H9 (cell line): Measurements from ENCODE around the gene FLOT2. TPM values are rescaled to one million over a fixed set of nuclear protein-coding genes. Genes with fewer than 3 reads are reported as not detected.
"Not testable (repeated sequence)": the region's sequence is repeated elsewhere in the genome, so short reads cannot be mapped to it uniquely, and the experiment has no call there.

Source experiments
- DNase-seq: peaks from one replicate; pipeline ENCODE4 v3.0.0-alpha.2; 2017
- H2AFZ ChIP-seq: one replicate; pipeline ENCODE4 v1.6.1; 2013; ENCODE audit warnings: mild to moderate bottlenecking, low read length, control low read depth, moderate library complexity
- H2AK5ac ChIP-seq: 2 replicates; pipeline ENCODE4 v1.6.1; 2013; ENCODE audit warnings: low read length, control low read depth, mixed read lengths; ENCODE audit not compliant: insufficient read length
- H2BK120ac ChIP-seq: one replicate; pipeline ENCODE4 v1.6.1; 2013; ENCODE audit warnings: low read depth, mild to moderate bottlenecking, low read length, control low read depth, inconsistent platforms; ENCODE audit not compliant: poor library complexity, severe bottlenecking
- H2BK12ac ChIP-seq: 2 replicates; pipeline ENCODE4 v1.6.1; 2013; ENCODE audit warnings: low read length, control low read depth, mixed read lengths, low read depth; ENCODE audit not compliant: insufficient read length
- H2BK15ac ChIP-seq: 2 replicates; pipeline ENCODE4 v1.6.1; 2013; ENCODE audit warnings: low read depth, low read length, control low read depth
- H2BK20ac ChIP-seq: one replicate; pipeline ENCODE4 v1.6.1; 2013; ENCODE audit warnings: low read depth, mild to moderate bottlenecking, low read length, control low read depth, inconsistent platforms; ENCODE audit not compliant: poor library complexity, severe bottlenecking
- H2BK5ac ChIP-seq: 2 replicates; pipeline ENCODE4 v1.6.1; 2013; ENCODE audit warnings: low read length, control low read depth, mixed read lengths; ENCODE audit not compliant: insufficient read length
- H3K14ac ChIP-seq: 2 replicates; pipeline ENCODE4 v1.6.1; 2013; ENCODE audit warnings: low read length, control low read depth; ENCODE audit not compliant: insufficient read depth
- H3K18ac ChIP-seq: 2 replicates; pipeline ENCODE4 v1.6.1; 2013; ENCODE audit warnings: low read depth, mild to moderate bottlenecking, mixed read lengths, low read length, control low read depth; ENCODE audit not compliant: insufficient read length
- H3K23ac ChIP-seq: 2 replicates; pipeline ENCODE4 v1.6.1; 2013; ENCODE audit warnings: low read length, control low read depth, mixed read lengths, low read depth; ENCODE audit not compliant: insufficient read length
- H3K23me2 ChIP-seq: 2 replicates; pipeline ENCODE4 v1.6.1; 2013; ENCODE audit warnings: low read depth, mild to moderate bottlenecking, mixed read lengths, low read length, control low read depth; ENCODE audit not compliant: insufficient read length, poor library complexity, severe bottlenecking
- H3K27ac ChIP-seq: 2 replicates; pipeline ENCODE4 v1.5.1; 2013; ENCODE audit warnings: low read length, control low read depth, mixed read lengths, low read depth; ENCODE audit not compliant: insufficient read length
- H3K27me3 ChIP-seq: 2 replicates; pipeline ENCODE4 v1.6.1; 2013; ENCODE audit warnings: low read length, control low read depth, inconsistent platforms; ENCODE audit not compliant: insufficient read depth
- H3K4ac ChIP-seq: 2 replicates; pipeline ENCODE4 v1.6.1; 2013; ENCODE audit warnings: low read depth, mild to moderate bottlenecking, control low read depth, inconsistent platforms, low read length, moderate library complexity
- H3K4me1 ChIP-seq: 2 replicates; pipeline ENCODE4 v1.6.1; 2013; ENCODE audit warnings: low read length, control low read depth, inconsistent platforms; ENCODE audit not compliant: insufficient read depth
- H3K4me2 ChIP-seq: 2 replicates; pipeline ENCODE4 v1.6.1; 2013; ENCODE audit warnings: low read length, control low read depth, mixed read lengths; ENCODE audit not compliant: insufficient read length, insufficient read depth
- H3K56ac ChIP-seq: 2 replicates; pipeline ENCODE4 v1.6.1; 2013; ENCODE audit warnings: low read depth, mild to moderate bottlenecking, mixed read lengths, low read length, control low read depth; ENCODE audit not compliant: insufficient read length
- H3K79me1 ChIP-seq: 2 replicates; pipeline ENCODE4 v1.6.1; 2013; ENCODE audit warnings: low read depth, mild to moderate bottlenecking, moderate library complexity, low read length, control low read depth, inconsistent platforms; ENCODE audit not compliant: insufficient read depth, poor library complexity, severe bottlenecking
- H3K79me2 ChIP-seq: 2 replicates; pipeline ENCODE4 v1.6.1; 2013; ENCODE audit warnings: low read length, control low read depth, inconsistent platforms; ENCODE audit not compliant: insufficient read depth
- H3K9ac ChIP-seq: 2 replicates; pipeline ENCODE4 v1.6.1; 2013; ENCODE audit warnings: low read length, control low read depth, mixed read lengths; ENCODE audit not compliant: insufficient read length; ENCODE audit errors: extremely low read depth
- H3K9me3 ChIP-seq: one replicate; pipeline ENCODE4 v1.6.1; 2013; ENCODE audit warnings: low read depth, low read length, inconsistent platforms; ENCODE audit not compliant: control insufficient read depth
- H3T11ph ChIP-seq: one replicate; pipeline ENCODE4 v1.6.1; 2013; ENCODE audit warnings: mild to moderate bottlenecking, low read length, control low read depth, inconsistent platforms
- H4K20me1 ChIP-seq: one replicate; pipeline ENCODE4 v1.6.1; 2013; ENCODE audit not compliant: control insufficient read depth, insufficient read length, insufficient read depth
- H4K5ac ChIP-seq: 2 replicates; pipeline ENCODE4 v1.6.1; 2013; ENCODE audit warnings: low read depth, mild to moderate bottlenecking, mixed read lengths, low read length, control low read depth; ENCODE audit not compliant: insufficient read length
- H4K8ac ChIP-seq: replicated peaks from 2 replicates; pipeline ENCODE4 v1.6.1; 2013; ENCODE audit warnings: low read length, control low read depth, mixed read lengths, low read depth; ENCODE audit not compliant: insufficient read length
- H4K91ac ChIP-seq: 2 replicates; pipeline ENCODE4 v1.6.1; 2013; ENCODE audit warnings: low read depth, mild to moderate bottlenecking, moderate library complexity, mixed read lengths, low read length, control low read depth; ENCODE audit not compliant: insufficient read length
- H3K27ac Mint-ChIP-seq, 3 experiments: 2 replicates in 2 of 3; 3 replicates in 1 of 3; pipeline ENCODE4 v1.8.0; 2020 to 2021; ENCODE audit warnings: mixed read lengths in 3 of 3, mild to moderate bottlenecking in 1 of 3, moderate library complexity in 1 of 3
- H3K27me3 Mint-ChIP-seq: 2 replicates; pipeline ENCODE4 v1.8.0; 2021; ENCODE audit warnings: low read depth, mild to moderate bottlenecking, moderate library complexity, mixed read lengths
- H3K36me3 Mint-ChIP-seq, 3 experiments: 2 replicates in 2 of 3; 3 replicates in 1 of 3; pipeline ENCODE4 v1.8.0; 2020 to 2021; ENCODE audit warnings: low read depth in 3 of 3, mixed read lengths in 3 of 3; ENCODE audit not compliant: insufficient read depth in 1 of 3
- H3K4me1 Mint-ChIP-seq, 2 experiments: 2 replicates each; pipeline ENCODE4 v1.8.0; 2020; ENCODE audit warnings: mixed read lengths in 2 of 2
- H3K4me3 Mint-ChIP-seq, 2 experiments: 2 replicates in 1 of 2; 3 replicates in 1 of 2; pipeline ENCODE4 v1.8.0; 2020 to 2021; ENCODE audit warnings: mild to moderate bottlenecking in 2 of 2, mixed read lengths in 2 of 2, moderate library complexity in 1 of 2
- H3K9me3 Mint-ChIP-seq, 2 experiments: 2 replicates in 1 of 2; 3 replicates in 1 of 2; pipeline ENCODE4 v1.8.0; 2020; ENCODE audit warnings: mild to moderate bottlenecking in 2 of 2, mixed read lengths in 2 of 2, moderate library complexity in 1 of 2
- WGBS: extraction: QIAGEN DNeasy Blood & Tissue Kit; methylation state at CpG from one replicate; pipeline ENCODE4 v1.1.7; 2013; ENCODE audit warnings: missing lambda C conversion rate, low lambda C conversion rate, mixed read lengths; ENCODE audit not compliant: insufficient read length; ENCODE audit errors: extremely low coverage; 5-methylcytosine and 5-hydroxymethylcytosine counted together
- total RNA-seq: library from RNA; stranded (reverse); gene quantifications from 2 replicates; pipeline ENCODE4 v1.2.1, GENCODE V29; 2021
- TF ChIP-seq, protein P1 (sequence below): fragments of 200-600 bp; sonication (generic); conservative IDR thresholded peaks from 3 replicates; pipeline ENCODE4 v1.8.0; 2021; ENCODE audit warnings: antibody characterized with exemption, mild to moderate bottlenecking

FLOT2 gene
- total RNA-seq, 1 experiment from 2014 or later: 173 TPM

DNA sequence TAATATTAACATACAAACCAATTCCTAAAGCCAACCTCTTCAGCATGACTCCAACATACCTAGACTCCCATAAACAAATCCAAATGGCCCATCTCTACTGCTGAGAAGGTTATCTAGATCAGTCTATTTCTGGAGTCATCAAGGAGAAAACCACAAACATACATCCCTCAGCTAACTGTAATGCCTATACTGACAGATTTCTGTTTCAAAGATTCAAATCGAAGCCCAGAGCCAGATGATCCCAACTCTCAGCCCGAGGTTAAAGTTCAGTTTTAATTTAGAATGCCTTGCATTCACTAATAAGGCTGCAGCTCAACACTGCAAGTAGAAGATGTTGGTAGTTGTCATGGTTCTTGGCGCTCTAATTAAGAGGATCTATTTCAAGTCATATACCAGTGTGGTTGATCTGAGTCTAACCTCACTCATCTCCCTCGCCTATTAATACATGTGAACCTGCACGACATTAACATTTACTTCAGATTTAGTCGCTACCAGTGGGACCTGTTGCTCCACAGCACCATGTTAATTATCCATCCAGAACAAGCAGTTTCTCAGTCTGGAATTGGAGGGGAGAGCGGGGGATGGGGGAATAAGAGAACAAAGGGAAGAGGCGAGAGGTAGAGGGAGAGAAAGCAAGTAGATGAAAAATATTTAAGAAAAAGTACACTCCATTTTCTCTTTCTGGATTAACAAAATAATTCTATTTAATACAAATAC lies 38.4 kb upstream of the FLOT2 start:
- Histone ChIP-seq H2BK15ac (no peak overlapping the region), H3T11ph (no peak overlapping the region), H3K23ac (no peak overlapping the region), H3K79me2 (peaks cover 47% of the 10 kb centered on the region; the same call in 1 of the 2 replicates), H4K91ac (no peak overlapping the region), H3K4me1 (peaks cover 9% of the 10 kb centered on the region; the same call in 1 of the 2 replicates), H4K8ac (no peak overlapping the region), H2AK5ac (no peak overlapping the region), H3K56ac (no peak overlapping the region), H2BK5ac (no peak overlapping the region), H2BK12ac (no peak overlapping the region), H3K9me3 (no peaks in the 10 kb centered on the region), H2BK120ac (no peak overlapping the region), H4K20me1 (no peaks in the 10 kb centered on the region), H3K14ac (no peak overlapping the region), H3K27ac (no peak overlapping the region), H3K4ac (no peak overlapping the region), H3K4me2 (no peak overlapping the region), H2AFZ (no peak overlapping the region), H3K9ac (no peak overlapping the region), H3K27me3 (no peaks in the 10 kb centered on the region), H3K23me2 (no peaks in the 10 kb centered on the region), H2BK20ac (no peak overlapping the region), H3K79me1 (peaks cover 16% of the 10 kb centered on the region), H4K5ac (no peak overlapping the region), H3K18ac (no peak overlapping the region)
- TF ChIP-seq, protein P1, sequence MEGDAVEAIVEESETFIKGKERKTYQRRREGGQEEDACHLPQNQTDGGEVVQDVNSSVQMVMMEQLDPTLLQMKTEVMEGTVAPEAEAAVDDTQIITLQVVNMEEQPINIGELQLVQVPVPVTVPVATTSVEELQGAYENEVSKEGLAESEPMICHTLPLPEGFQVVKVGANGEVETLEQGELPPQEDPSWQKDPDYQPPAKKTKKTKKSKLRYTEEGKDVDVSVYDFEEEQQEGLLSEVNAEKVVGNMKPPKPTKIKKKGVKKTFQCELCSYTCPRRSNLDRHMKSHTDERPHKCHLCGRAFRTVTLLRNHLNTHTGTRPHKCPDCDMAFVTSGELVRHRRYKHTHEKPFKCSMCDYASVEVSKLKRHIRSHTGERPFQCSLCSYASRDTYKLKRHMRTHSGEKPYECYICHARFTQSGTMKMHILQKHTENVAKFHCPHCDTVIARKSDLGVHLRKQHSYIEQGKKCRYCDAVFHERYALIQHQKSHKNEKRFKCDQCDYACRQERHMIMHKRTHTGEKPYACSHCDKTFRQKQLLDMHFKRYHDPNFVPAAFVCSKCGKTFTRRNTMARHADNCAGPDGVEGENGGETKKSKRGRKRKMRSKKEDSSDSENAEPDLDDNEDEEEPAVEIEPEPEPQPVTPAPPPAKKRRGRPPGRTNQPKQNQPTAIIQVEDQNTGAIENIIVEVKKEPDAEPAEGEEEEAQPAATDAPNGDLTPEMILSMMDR: no peak
- WGBS: no CpG with 5 or more reads among the region's 8 CpGs
- DNase-seq: no peak
- Mint-ChIP-seq H3K27ac (peak overlapping the region in 2 of 3 experiments; percentile 78 to 81; a peak in 4 of 7 replicates), H3K9me3 (no peaks in the 10 kb centered on the region), H3K27me3 (no peaks in the 10 kb centered on the region), H3K36me3 (peaks cover 3 to 18% (median 16%) of the 10 kb centered on the region in 3 experiments; a peak in 6 of 7 replicates), H3K4me3 (no peak overlapping the region), H3K4me1 (peaks cover 42 to 43% of the 10 kb centered on the region in 2 experiments)

DNA sequence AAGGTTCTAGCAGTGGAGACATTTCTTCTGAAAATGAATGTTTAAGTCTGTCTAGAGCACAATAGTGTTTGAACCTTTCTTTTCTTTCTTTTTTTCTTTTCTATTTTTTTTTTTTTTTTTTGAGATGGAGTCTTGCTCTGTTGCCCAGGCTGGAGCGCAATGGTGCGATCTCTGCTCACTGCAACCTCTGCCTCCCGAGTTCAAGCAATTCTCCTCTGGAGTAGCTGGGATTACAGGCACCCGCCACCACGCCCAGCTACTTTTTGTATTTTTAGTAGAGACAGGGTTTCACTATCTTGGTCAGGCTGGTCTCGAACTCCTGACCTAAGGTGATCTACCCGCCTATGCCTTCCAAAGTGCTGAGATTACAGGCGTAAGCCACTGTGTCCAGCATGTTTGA lies 37.0 kb upstream of the FLOT2 start:
- not testable (repeated sequence) for H3K4me1 ChIP-seq, H2BK5ac ChIP-seq, H3K4me2 ChIP-seq, H3K9me3 Mint-ChIP-seq, H3K27me3 Mint-ChIP-seq, H3K9me3 ChIP-seq, H3T11ph ChIP-seq, H2BK20ac ChIP-seq, H3K27me3 ChIP-seq, H3K56ac ChIP-seq, H4K20me1 ChIP-seq, H3K23ac ChIP-seq, H2BK12ac ChIP-seq, H4K5ac ChIP-seq, H2BK15ac ChIP-seq, H3K27ac ChIP-seq, H2AFZ ChIP-seq, H2BK120ac ChIP-seq, H3K23me2 ChIP-seq, H4K91ac ChIP-seq, H3K14ac ChIP-seq, H3K18ac ChIP-seq, DNase-seq, H3K4me3 Mint-ChIP-seq, H3K4ac ChIP-seq, H3K9ac ChIP-seq, H4K8ac ChIP-seq, H2AK5ac ChIP-seq
- Histone ChIP-seq H3K79me1 (peaks cover 15% of the 10 kb centered on the region), H3K79me2 (peaks cover 45% of the 10 kb centered on the region; the same call in 1 of the 2 replicates)
- H3K4me1 Mint-ChIP-seq: peaks cover 32 to 37% of the 10 kb centered on the region in 2 experiments
- H3K27ac Mint-ChIP-seq: peak overlapping the region in 1 of 3 experiments; percentile 44; a peak in 2 of 7 replicates
- peaks cover 3 to 18% (median 16%) of the 10 kb centered on the region in 3 experiments; a peak in 6 of 7 replicates for H3K36me3 Mint-ChIP-seq
- no CpG with 5 or more reads among the region's 8 CpGs for WGBS
